NCI-H1417 (cell line): ENCODE results near the gene SMIM14.
"Not testable (repeated sequence)": the region's sequence is repeated elsewhere in the genome, so short reads cannot be mapped to it uniquely, and the experiment has no call there.

Experiments used
- DNase-seq, 3 experiments: peaks; one replicate each; lab custom pipeline; 2025; lab: John Stamatoyannopoulos, UW

Gene SMIM14

DNA sequence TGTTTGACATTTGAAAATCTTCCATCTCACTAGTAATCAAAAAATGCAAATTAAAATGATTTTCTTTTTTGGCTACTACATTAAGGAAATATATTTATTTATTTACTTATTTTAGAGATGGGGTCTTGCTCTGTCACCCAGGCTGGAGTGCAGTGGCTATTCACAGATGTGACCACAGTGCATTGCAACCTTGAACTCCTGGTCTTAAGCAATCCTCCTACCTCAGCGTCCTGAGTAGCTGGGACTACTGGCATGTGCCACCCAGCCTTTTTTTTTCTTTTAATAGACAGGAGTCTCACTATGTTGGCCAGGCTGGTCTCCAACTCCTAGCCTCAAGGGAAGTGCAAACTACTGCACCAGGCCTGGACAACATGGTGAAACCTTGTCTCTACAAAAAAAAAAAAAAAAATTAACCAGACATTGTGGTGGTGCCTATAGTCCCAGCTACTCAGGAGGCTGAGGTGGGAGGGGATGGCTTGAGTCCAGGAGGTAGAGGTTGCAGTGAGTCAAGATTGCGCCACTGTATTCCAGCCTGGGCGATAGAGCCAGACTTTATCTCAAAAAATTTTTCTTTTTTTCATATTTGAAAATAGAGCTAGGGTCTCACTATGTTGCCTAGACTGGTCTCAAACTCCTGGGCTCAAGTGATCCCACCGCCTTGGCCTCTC, 4.4 kb upstream of the SMIM14 start:
- no peak for DNase-seq

DNA sequence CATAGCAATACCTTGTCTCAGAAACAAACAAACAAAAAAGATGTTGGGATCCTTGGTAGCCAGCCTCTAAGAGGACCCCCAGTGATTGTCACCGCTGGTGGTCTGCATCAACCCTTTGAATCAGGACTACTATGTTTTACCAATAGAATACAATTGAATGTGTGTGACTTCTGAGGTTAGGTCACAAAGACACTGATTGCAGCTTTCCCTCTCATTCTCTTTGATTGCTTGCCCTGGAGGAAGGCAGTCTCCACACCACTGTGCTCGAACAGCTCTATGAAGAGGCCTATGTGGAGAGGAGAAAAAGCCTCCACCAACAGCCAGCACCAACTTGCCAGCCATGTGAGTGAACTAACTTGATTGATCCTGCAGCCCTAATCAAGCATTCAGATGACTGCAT, 2.8 kb upstream of the SMIM14 start:
- no peak for DNase-seq

DNA sequence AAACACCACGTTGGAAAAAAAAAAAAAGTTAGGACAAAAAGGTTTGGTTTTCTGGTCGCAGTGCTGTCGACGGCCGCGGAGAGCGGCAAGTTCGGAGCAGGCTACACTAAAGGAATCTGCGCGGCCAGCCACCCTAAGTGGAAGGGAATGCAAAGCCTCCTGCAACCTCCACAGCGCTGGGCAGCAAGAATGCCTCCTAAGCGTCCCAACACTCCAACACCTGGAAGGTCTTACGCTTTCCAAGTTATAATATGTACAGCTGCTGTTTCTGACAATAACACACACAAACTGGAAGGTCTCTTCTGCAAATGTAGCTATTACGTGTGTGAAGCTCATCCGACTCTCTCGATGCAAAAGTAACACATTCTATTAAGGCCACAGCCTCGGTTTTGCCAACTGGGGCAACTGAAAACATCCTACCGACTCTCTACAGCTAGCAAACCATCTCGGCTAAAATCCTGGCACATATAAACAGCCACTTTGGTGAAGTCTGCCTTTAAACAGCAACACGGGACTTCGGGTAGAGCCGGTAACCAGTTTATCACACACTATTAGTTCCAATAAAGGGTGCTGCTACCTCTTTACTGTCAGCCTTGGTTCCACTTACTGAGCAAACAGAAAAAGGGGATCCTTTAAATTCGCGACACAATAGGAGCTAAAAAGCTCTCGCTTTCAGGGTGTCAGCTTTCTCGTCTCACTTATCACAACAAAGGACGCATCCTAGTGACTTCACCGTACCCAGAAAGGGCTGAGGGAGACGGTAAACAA, 895 bp downstream of the SMIM14 start:
- DNase-seq = peak; percentile 28 to 70 (median 67)

DNA sequence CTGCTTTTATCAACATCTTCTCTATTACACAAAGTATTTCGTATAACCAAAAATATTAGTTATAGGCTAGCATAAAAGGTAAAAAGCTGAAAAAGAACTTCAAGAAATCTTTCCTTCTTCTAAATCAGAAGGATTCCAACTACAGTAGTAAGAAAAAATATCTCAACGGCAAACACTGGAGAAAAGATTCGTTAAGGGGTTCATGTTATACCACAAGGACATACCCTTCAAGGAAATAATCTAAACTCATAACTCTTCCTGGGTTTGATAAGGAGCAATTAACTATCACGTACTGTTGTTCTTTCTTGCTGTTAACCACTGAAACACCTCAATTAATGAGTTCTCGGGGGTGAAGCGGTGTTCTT, 1.5 kb downstream of the SMIM14 start:
- DNase-seq = no peak

DNA sequence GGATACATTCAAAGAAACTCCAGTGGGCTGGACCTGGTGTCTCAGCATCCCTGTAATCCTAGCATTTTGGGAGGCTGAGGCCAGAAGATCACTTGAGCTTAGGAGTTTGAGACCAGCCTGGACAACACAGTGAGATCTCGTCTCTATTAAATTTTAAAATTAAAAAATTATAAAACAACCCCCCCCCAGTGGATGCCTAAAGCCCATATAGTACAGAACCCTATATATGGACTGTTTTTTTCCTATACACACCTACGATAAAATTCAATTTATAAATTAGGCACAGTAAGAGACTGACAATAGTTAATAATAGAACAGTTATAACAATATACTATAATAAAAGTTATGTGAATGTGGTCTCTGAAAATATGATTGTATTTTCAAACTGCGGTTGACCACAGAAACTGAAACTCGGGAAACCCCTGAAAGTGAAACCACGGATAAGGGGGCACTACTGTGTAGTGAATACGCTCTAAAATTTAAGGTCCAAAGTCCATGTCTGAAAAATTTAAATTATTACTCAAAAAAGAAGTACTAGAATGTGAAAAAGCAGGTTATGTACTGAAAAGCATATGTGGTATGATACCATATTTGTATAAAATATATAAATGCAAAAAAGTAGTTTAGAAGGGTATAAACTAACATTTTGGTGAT, 2.0 kb downstream of the SMIM14 start:
- no peak for DNase-seq

DNA sequence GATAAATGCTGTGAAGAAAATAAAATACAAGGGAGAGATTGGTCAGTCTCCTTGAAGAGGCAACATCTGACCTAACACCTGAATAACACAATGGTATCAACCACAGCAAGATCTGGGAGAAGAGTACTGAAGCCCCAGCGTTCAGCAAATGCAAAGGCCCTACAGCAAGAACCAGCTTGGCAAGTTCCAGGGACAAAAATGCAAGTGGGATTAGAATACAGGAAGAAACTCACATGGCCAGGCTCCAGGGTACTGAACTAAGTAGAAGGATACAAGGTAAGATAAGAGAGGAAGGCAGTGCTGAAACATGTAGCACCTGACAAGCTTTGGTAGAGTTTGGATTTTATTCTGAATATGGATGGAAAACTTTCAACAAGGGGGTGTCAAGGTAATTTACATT, 3.6 kb downstream of the SMIM14 start:
- no peak for DNase-seq

DNA sequence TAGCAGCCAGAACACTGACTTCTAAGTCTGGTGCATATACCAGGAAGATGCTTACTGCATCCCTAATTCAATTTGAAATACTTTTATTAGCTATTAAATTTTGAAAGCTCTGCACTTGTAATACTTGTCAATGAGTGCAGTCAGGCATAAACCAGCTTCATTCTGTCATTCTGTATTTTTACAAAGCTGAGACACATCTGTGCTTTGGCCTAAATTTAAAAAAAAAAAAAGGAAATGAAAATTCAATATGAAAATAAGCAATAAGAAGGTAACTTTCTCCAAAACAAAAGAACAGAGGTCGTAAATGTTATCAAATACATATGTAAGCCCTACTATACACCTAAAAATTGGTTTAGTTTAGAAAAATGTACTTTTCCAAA, 7.0 kb downstream of the SMIM14 start:
- DNase-seq = no peak

DNA sequence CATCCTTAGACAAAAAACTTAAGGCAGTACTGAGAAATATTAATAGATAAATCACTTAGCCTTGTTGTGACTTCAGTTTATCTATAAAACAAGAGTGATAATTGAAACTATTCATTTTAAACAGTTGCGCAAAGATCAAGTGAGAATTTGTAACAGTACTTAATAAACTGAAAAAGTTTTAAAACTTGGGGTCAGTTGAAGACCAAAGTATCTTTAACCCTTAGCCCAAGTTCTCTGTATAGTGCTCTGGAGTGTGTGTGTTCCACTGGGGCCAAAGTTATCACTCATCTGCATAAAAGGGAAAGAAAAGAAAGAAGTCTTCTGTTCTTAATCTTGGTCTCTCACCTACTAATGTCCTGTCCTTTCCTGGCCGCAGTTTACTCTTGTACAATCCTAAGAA, 11.3 kb downstream of the SMIM14 start:
- DNase-seq = no peak

DNA sequence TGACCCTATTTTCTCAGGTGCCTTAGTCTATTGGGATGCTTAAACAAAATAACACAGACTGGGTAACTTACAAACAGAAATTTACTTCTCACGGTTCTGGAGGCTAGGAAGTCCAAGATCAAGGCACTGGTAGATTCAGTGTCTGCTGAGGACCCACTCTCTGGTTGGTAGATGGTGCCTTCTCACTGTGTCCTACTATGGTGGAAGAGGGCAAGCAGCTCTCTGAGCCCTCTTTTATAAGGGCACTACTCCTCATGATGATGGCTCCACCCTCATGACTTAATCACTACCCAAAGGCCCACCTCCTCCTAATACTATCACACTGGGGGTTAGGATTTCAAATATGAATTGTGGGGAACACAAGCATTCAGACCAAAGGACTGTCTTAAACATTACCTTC, 11.8 kb downstream of the SMIM14 start:
- no peak for DNase-seq

DNA sequence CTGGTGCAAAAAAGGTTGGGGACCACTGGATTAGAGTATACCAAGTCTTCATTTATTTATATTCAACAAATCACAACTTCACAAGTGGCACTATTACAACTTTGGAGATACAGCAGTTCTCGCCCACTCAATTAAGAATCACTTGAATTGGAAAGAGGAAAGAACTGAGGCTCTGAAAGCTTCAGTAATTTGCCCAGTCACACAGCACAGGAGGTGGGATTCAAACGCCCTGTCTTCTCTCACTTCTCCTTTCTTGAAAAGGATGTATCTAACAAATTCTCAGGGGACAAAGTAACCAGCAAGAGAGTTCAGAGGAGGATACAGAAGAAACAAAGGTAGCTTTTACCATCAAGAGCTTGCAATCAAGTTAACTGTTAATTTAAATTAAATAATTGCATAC, 12.4 kb downstream of the SMIM14 start:
- no peak for DNase-seq

DNA sequence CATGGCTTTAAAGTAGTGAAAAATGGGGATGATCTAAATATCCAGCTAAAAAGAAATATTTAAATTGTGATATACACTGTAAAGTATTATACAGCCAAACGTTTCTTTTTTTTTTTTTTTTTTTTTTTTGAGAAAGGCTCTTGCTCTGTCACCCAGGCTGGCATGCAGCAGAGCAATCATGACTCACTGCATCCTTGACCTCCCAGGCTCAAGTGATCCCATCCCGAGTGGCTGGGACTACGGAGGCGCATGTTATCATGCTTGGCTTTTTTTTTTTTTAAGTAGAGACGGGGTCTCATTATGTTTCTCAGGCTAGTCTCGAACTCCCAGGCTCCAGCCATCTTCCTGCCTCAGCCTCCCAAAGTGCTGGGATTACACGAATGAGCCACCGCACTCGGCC, 17.1 kb downstream of the SMIM14 start:
- no peak for DNase-seq

DNA sequence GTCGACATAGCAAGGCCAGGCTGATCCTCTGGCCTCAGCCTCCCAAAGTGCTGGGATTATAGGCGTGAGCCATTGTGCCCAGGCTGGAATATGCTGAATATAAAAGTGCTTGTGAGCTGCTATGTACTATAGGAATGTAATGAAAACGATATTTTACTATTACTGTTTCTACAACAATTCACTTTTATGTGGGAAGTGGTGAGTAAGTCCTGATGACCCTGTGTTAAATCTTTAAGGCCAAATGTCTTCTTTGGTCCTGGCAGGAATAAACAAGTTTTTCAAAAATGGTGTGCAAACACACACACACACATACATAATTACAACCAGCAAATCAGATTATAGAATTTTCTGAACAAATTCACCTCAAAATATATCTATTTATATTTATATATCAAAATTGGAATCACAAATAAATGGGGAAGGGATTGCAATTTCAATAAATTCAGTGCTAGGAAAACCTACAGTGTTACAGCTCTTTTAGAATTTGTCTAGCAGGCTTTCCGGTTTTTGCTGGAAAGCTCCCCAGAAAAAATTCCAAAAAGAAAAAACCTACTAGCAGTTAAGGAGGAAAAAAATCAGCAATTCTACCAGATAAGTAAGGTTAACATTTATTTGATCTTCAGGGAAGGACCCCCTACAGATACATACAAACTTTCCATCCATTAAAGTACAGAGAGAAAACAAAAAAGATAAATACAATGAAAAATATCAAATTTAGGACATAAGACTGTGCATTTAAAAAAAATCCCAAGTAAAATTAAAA, 17.9 kb downstream of the SMIM14 start:
- no peak for DNase-seq

DNA sequence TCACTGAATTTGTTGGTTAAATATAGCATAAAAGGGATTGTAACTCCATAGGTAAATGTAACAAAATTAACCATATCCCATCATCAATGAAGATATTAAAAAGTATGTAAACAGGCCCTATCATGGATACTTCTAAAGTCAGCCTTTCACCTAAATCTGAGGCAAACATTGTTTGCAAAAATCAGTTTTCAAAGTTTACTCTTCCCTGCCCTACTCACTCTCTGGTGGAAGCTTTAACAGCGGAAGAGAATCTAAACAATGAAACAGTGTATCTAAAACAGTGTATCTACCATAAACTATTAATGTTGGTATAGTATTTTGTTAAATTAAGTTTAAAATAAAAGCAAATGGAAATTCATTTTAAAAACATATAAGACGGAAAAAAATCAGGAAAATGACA, 21.1 kb downstream of the SMIM14 start:
- DNase-seq = no peak

DNA sequence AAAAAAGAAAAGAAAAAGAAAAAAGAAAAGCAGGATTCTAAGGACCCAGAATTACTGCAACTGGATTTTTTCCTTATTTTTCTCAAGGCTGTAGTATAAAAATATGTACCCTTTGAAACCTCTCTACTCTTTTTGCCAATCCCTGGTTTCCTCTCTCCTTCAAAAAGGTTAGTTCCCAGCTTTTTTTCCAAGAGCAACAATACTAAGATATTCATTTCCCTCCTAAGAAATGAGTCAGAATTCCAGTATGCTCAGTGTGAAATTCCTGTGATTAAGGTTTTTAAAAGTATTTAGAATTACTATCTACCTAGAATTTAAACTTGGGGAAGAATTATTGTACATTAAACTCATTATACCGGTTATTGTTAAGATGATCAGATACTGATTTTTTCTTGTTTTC, 22.0 kb downstream of the SMIM14 start:
- DNase-seq = no peak

DNA sequence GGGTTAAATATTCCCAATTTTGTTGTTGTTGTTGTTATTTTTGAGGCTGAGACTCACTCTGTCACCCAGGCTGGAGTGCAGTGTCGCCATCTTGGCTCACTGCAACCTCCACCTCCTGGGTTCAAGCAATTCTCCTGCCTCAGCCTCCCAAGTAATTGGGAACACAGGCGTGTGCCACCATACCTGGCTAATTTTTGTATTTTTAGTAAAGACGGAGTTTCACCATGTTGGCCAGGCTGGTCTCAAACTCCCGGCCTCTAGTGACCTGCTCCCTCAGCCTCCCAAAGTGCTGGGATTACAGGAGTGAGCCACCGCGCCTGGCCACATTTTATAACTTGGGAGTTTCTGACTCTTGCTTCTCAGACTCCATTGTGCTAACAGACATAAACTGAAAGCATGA, 22.6 kb downstream of the SMIM14 start:
- not testable (repeated sequence) for DNase-seq

DNA sequence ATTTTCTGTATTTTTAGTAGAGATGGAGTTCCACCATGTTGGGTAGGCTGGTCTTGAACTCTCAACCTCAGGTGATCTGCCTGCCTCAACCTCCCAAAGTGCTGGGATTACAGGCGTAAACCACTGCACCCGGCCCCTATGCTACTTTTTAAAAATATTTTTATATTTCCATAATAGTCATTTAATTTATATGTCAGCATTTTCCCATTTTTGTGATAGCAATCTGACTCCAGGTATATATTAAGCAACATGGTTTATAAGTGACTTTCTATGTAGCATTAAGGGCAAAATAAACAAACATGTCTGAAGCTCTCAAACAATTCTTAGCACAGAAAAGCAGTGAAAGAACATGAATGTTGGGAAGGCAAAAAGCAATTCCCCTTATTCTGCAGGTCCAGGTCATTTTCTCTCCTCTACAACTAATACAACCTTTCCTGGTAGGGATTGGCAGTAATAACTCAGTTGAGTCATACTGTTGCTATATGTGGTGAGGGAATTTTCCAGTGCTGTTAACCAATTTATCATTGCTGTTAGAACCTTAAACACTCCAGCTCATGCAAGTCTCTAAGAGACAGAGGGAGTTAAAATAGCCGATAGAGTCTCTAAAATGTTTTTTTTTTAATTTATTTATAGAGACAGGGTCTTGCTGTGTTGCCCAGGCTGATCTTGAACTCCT, 24.0 kb downstream of the SMIM14 start:
- DNase-seq = no peak

DNA sequence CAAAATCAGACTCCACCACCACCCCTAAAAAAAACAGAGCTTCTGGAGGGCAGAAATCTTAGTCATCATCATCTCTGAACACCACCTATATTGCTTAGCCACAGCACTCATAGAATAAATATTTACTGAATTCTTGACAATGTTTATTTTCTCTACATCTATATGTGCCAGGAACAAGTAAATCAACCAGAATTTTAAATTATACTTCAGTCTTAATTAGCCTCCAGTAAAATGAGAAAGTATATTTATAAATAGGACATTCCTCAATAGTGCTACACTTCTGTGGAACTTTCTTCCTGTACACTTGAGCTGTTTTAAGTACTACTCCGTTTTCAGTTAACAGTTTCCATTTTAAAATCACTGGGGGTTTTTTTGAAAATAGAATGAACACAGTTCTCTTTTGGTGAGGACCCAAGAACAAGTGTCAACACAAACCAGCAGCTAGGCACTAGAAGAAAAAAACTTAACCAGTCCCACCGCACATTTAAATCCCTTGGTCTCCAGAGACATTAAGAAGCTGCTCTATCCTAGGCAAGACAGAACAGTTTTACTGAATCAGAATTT, 25.5 kb downstream of the SMIM14 start:
- no peak for DNase-seq

DNA sequence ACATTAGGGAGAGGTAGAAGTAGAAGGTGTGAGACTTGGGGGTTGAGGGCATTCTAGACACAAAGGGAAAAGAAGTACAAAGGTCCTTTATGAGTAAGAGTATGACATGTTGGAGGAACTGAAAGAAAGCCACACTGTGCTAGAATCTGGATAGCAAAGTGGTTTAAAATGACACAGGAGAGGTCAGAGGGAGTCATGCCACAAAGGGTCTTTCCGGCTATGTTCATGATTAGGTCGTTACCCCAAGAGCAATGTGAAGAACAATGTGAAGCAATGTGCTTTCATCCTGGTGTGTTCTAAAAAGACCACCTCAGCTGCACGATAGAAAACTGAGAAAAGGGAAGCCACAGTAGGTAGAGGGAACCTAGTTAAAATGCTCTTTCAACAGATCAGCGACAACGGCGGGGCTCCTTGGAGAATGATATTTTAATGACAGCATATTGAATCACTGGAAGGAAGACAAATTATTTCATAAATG, 29.2 kb downstream of the SMIM14 start:
- DNase-seq = no peak

DNA sequence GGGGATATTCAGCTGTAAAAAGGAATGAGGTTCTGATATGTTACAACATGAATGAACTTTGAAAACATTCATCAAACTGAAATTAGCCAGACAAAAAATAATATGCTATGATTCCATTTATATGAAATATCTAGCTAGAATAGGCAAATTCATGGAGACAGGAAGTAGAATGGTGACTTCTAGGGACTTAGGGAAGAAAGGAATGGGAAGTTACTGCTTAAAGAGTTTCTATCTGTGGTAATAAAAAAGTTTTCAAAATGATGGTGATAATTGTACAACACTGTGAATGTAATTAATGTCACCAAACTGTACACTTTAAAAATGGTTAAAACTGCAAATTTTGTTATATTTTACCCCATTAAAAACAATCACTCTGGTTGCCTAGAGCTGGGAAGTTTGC, 30.2 kb downstream of the SMIM14 start:
- DNase-seq = no peak

DNA sequence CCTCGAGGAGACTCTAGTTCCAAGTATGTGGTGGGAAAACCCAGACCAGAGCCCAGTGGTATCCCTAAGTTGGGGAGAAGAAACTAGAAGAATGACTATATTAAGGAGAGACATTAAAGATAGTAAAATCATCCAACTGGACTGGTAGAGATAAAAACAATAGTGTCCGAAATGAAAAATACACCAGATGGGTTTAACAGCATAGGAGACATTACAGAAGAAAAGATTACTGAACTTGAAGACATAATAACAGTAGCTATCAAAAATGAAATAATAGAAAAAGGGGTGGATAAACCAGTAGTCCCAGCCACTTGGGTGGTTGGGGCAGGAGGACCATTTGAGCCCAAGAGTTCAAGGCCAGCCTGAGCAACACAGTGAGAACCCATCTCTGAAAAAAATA, 31.9 kb downstream of the SMIM14 start:
- DNase-seq = no peak

DNA sequence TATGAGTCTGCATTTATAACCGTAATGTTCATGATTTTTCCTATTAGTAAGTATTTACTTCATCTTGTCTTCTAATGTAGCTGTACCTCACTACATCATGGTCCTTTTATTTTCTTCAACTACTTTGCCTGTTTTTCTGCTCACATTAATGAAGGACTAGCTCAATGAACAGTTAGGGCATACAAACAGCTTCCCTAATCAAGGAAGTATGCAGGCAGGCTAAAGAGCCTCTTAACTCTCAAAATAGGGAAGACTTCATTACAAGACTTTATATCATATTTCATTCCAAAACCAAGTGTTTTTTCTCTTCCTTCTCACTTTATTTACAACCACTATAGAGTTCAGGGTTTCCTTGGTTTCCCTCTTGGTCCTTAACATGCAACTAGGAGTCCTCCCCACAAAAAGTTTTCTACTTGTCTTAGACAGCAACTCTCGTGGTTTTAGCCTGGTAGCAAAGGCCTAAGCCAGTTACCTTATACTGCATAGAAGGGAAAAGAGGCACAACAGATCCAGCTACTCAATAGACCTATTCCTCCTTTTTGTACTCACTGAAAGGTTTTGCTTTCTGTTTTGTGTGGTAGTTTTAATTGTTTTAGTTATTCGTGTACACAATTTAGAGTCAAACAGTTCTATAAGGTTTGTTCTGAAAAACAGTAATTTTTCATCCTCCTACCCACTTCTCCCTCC, 40.8 kb downstream of the SMIM14 start:
- DNase-seq = no peak
